ENCODE measurements around the gene BCR. TPM values are rescaled to one million over a fixed set of nuclear protein-coding genes. Genes with fewer than 3 reads are reported as not detected.
A peak's percentile ranks its signal among the peaks of the same experiment; 100 is the strongest.

The BCR gene
- total RNA-seq, 2 donors from 2014 or later, result 55.5 to 57.5 TPM

DNA sequence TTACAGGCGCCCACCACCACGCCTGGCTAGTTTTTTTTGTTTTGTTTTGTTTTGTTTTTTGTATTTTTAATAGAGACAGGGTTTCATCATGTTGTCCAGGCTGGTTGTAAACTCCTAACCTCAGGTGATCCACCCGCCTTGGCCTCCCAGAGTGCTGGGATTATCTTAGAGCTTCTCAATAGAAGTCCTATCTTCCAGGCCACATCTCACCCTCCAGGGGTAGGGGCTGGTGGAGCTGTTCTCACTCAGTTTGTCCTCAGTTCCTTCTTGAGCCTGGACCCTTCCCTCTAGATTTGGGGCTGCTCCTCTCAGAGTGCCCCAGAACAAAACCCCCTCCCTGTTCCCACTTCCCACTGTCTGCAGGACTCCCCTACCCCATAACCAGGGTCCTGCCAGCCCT lies 31.3 kb downstream of the BCR start:
- no peak for ATAC-seq
- intact Hi-C loops (cut with DNase I, micrococcal nuclease), result no loop called here
- no peak for DNase-seq

- intact Hi-C loops (cut with DNase I, micrococcal nuclease), result no loop called here
- DNase-seq (no peak), ATAC-seq (peak; percentile 83)
These were observed 32.0 kb downstream of the BCR start for GRCh38 chr22:23212061-23213021.

DNA sequence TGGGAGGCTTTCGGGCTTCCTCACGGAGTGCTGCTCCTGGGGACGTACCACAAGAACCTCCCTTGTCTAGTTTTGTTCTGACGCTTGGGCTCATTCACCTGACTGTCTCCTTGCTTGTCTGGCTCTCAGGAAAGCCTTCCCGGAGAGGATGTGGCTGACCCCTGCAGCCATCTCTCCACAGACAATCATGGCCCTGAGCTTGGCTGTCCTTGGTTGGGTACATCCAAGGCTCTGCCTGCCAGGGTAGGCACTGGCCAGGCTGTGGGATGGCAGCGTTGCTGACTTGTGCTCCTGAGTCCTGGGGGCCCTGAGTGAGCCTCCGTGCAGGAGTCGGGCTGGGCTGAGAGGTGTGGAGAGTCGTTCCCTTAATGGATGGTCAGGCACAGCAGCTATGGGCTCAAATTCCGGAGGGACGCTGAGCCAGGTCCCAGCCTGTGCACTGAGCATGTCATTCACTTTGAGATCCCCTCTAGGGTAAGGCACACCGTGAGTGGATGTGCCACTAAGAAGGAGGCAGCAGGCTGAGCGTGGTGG lies 32.8 kb downstream of the BCR start:
- intact Hi-C loops (cut with DNase I, micrococcal nuclease), result no loop called here
- DNase-seq (no peak), ATAC-seq (peak; percentile 12)

DNA sequence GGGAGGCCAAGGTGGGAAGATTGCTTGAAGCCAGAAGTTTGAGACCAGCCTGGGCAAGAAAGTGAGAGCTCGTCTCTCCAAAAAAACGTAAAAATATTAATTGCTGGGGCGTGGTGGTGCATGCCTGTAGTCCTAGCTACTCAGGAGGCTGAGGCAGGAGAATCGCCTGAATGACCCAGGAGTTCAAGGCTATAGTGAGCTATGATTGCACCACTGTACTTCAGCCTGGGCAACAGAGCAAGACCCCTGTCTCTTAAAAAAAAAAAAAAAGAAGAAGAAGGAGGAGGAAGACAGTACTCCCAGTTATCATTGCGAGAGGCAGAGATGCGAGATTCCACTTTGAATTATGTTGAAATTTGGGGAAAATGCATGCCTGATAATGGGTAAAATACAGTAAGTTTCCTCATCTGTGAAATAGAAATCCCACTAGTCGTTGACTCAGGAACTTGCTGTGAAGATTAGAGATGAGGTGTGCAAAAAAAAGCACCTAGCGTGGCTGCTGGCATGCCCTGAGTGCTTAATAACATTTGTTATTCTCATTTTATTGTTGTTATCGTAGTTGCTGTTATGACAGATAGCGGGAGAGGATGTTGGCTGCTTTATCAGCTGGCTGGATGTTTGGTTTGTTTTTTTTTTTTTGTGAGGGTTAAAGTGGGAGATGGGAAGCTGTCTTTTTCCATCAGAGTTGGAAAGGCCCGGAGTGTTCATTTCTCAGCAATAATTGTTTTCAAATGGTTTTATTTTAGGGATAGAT lies 33.4 kb downstream of the BCR start:
- intact Hi-C loops (cut with DNase I, micrococcal nuclease), result no loop called here
- DNase-seq (no peak), ATAC-seq (no peak)

- DNase-seq (no peak), ATAC-seq (no peak)
- intact Hi-C loops (cut with DNase I, micrococcal nuclease), result no loop called here
These were observed 34.1 kb downstream of the BCR start for GRCh38 chr22:23214398-23214797.

DNA sequence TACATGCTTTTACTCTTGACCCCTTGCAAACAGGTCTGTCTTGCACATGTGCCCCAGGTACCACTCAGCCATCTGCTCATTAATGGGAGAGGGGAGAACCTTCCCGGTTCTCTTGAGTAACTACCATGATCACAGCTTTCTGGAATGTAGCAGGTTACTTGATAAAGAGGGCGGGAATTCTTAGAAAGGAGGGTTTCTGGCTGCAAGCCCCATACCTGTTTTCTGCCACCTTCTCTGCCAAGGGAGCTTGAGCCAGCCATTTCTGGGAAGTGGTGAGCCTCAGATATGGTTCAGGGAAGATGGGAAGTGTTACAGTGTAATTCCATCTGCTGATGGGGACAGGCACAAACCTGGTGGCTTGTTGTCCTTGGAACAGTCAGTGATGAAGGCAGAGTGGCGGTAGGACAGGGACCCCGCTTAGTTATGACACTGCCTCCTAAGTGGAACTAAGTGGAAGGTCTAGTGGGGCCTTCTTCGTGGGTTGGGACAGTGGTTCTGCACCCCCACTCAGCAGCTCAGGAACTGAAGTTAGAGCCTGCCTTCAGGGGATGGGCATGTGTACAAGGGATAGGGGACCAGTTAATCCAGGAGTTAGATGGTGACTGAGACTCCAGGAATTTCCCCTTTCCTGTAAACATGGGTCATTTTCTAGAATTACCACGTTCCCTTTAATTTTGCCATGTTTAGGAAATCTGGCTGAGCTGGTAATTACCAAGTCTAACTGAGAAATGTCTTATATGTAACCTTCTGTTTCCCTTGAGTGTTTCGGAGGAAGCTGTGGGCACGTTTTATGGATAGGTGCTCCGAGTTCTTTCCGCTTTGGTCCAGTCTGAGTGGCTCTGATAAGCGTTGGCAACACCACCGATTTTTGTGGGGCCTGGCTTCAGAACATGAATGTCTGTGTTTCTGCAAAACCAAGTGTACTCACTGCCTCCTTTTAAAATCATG lies 35.3 kb downstream of the BCR start:
- intact Hi-C loops (cut with DNase I, micrococcal nuclease), result no loop called here
- ATAC-seq (no peak), DNase-seq (no peak)

DNA sequence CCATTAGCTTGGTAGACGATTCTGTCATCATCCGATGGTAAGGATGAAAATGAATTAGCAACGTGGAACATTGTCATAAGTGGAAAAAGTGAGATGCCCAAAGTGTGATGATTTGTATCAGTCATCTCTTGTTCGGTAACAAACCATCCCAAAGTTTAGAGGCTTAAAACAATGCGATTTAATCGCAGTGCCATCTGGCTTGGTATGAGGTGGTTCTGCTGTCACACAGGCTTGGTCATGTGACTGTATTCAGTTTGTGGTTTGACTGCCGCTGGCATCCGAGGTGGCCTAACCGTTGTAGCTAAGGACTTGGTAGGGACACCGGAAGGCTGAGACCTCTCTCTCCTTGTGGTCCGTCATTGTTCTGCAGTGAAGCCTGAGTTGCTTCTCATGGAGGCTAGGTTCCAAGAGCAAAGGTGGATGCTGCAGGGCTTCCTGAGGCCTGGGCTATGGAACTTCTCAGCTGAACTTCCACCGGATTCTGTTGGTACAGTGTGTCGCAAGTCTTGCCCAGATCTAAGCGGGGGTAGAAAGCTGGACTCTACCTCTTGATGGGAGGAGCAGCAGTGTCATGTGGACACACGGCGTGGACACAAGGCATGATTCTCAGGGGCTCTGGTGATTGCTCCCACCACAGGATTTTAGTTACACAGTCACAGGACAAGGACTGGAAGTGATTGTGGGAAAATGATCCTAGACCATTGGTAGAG lies 36.3 kb downstream of the BCR start:
- DNase-seq, result no peak
- ATAC-seq, result no peak
- intact Hi-C loops (cut with DNase I, micrococcal nuclease), result no loop called here

- intact Hi-C loops (cut with DNase I, micrococcal nuclease), result no loop called here
- DNase-seq (no peak), ATAC-seq (no peak)
These were observed 37.1 kb downstream of the BCR start for GRCh38 chr22:23217171-23218052.

GRCh38 chr22:23218053-23218866 lies 38.0 kb downstream of the BCR start:
- DNase-seq (no peak), ATAC-seq (no peak)
- intact Hi-C loops (cut with DNase I, micrococcal nuclease), result no loop called here

DNA sequence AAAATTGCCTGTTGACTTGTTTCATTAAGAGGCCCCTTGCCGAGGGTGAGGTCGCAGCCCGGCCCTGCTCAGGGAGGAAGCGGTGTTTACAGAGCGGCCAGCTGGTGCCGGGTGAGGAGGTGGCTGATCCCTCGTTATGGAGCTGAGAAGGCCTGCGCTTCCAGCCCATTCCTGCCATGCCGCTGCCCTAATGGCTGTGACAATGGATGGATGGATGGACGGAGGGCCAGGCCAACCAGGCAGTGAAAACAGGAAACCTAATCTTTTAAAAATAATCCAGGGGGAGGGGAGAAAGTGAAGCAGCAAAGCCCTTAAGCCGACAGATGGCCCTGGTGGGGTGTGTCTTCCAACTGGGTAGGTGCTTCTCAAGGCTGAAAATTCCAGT lies 38.5 kb downstream of the BCR start:
- DNase-seq, result peak; percentile 56 to 62
- intact Hi-C loops (cut with DNase I, micrococcal nuclease), result no loop called here
- peak; percentile 68 for ATAC-seq

- intact Hi-C loops (cut with DNase I, micrococcal nuclease), result no loop called here
- DNase-seq (no peak), ATAC-seq (no peak)
These were observed 39.0 kb downstream of the BCR start for GRCh38 chr22:23219317-23219716.

DNA sequence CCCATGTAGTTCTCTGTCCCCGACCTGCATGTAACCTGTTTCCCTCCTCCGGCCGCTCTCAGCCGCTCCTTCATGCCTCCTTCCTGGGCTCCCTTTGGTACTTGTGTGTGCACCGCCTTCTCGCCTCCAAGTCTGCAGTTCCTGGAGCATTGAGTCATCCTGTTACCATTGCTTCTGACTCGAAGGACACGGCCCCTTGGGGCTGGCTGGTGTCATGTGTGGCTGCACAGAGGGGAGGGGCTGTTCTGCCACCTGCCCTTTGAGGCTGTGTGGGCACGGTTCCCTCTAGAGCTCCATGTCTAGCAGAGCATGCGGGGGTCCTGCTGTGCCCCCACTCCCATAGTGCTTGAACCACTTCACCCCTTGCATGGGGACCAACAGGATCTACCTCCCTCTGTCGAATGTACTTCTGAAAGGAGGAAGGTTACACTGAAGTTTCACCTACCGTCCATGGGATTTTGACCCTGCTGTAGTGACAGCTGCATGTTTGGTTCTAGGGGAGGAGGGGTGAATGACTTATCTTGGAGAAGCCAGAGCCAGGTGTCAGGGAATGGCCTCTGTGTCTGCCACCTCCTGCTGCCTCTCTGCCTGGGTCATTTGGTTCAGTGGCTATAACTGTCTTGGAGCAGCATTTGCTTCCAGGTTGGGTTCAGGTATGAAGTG lies 39.6 kb downstream of the BCR start:
- DNase-seq (peak in 1 of 2 donors; percentile 48), ATAC-seq (peak; percentile 53)
- intact Hi-C loops (cut with DNase I, micrococcal nuclease), result no loop called here

DNA sequence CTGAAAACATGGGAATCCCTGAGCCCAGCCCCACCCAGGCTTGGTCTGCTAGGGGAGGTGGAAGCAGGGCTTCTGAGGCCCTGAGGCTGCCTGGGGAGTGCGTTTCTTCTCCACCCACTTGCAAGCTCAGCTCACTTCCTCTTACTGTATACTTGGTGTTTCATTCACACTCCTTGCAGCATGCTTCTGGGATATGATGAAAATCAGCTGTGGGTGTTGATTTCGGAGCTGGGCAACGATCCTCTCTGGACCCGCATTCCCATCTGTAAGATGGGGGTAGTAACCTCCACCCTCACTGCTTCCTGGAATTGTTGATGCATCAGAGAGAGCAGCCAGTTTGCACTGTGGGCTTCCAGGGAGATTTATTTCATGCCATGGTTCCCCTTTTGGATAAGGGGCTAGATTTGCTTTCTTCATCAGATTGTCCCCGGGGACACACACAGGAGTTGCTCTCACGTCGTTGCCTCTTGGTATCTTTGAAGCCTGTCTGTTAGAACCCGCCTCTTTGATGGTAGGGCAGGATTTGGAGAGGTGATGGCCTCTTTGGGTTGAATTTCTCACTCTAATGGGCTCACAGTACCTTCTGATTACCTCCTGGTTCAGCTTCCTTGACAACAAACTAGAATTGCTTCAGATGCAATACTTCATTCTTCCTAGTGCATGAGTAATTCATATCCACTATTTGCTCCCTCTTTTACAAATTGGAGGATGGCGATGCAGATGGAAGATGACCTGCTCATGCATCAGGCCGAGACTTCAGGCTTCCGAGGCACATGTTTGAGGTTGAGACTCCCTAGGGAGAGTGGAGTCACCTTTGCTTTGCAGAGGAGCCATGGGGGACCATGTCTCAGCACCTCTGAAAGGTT lies 40.4 kb downstream of the BCR start:
- DNase-seq, result peak in 1 of 2 donors; percentile 58
- intact Hi-C loops (cut with DNase I, micrococcal nuclease), result no loop called here
- ATAC-seq, result peak; percentile 63

DNA sequence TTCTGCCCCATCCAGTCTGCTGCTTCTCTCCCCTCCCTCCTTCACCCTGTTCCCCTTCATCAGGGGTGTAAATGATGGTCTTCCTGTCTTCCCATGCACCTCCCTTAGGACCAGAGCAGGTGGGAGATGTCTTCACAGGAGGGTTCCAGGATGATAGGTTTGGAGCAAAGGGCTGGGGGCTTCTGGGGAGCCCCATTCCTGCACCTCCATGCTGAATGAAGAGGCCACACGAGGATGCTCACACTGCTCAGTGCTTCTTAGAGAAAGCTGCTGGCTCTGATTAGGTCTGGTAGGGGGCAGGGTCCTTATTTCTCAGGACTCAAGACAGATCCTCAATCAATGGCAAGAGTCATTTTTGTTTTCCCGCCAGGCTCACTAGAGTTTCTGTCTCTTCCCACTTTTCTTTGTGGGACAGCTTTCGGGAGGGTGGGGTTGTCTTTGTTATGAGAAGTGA lies 41.1 kb downstream of the BCR start:
- intact Hi-C loops (cut with DNase I, micrococcal nuclease), result no loop called here
- DNase-seq, result no peak
- ATAC-seq, result no peak

Measured in left colon (tissue), 2 donors.